A673 (cell line): ENCODE results near the gene ARID5B. TPM values are rescaled to one million over a fixed set of nuclear protein-coding genes. Genes with fewer than 3 reads are reported as not detected.

Experiments
- BruUV-seq: library from RNA; stranded (reverse); fragments of 400-500 nt; replicated peaks from 2 replicates; lab custom pipeline; 2021; lab: Mats Ljungman, UMichigan
- CTCF ChIA-PET: fragments of 300-600 bp; sonication (Branson Sonifier 250); formaldehyde crosslinking; loops from one replicate; lab custom pipeline; 2022; ENCODE audit warnings: antibody characterized with exemption; lab: Charles Lee
- POLR2A ChIA-PET: fragments of 300-600 bp; sonication (Branson Sonifier 250); formaldehyde crosslinking; loops from one replicate; lab custom pipeline; 2022; ENCODE audit warnings: antibody characterized with exemption; ENCODE audit not compliant: low non-redundant PET; lab: Charles Lee
- DNase-seq: peaks from one replicate; pipeline ENCODE4 v3.0.0-alpha.2; 2015; ENCODE audit warnings: low spot score
- H3K27ac ChIP-seq: fragments of 200-600 bp; sonication (generic); 2 replicates; pipeline ENCODE4 v1.5.1; 2016; ENCODE audit warnings: mixed run types, low read depth, mild to moderate bottlenecking, mixed read lengths, antibody characterized with exemption, low read length; ENCODE audit not compliant: poor library complexity, severe bottlenecking
- H3K27me3 ChIP-seq: fragments of 200-600 bp; sonication (generic); replicated peaks from 2 replicates; pipeline ENCODE4 v1.6.1; 2017; ENCODE audit warnings: mixed run types, low read depth, mild to moderate bottlenecking, mixed read lengths, antibody characterized with exemption, low read length; ENCODE audit not compliant: insufficient read depth, poor library complexity
- H3K36me3 ChIP-seq: fragments of 200-600 bp; sonication (generic); 2 replicates; pipeline ENCODE4 v1.6.1; 2016; ENCODE audit warnings: mixed run types, mild to moderate bottlenecking, mixed read lengths, antibody characterized with exemption, low read length; ENCODE audit not compliant: insufficient read depth, poor library complexity, severe bottlenecking
- H3K4me1 ChIP-seq: fragments of 200-600 bp; sonication (generic); 2 replicates; pipeline ENCODE4 v1.6.1; 2017; ENCODE audit warnings: mixed run types, mild to moderate bottlenecking, mixed read lengths, antibody characterized with exemption, low read length; ENCODE audit not compliant: insufficient read depth, poor library complexity, severe bottlenecking
- H3K4me3 ChIP-seq: fragments of 200-600 bp; sonication (generic); 2 replicates; pipeline ENCODE4 v1.5.1; 2016; ENCODE audit warnings: low read depth, mixed run types, mild to moderate bottlenecking, mixed read lengths, low read length; ENCODE audit not compliant: poor library complexity, severe bottlenecking
- H3K9me3 ChIP-seq: fragments of 200-600 bp; sonication (generic); 2 replicates; pipeline ENCODE4 v1.6.1; 2016; ENCODE audit warnings: mixed run types, low read depth, mild to moderate bottlenecking, mixed read lengths, antibody characterized with exemption, low read length; ENCODE audit not compliant: poor library complexity, severe bottlenecking
- CTCF ChIP-seq: fragments of 300-800, 200-600 bp; sonication (generic); conservative IDR thresholded peaks from 2 replicates; pipeline ENCODE4 v1.5.1; 2017; ENCODE audit warnings: low read depth, mild to moderate bottlenecking, antibody characterized with exemption, low read length, moderate library complexity, mixed read lengths
- EZH2 ChIP-seq: fragments of 200-600 bp; sonication (generic); IDR thresholded peaks from 2 replicates; pipeline ENCODE4 v1.6.1; 2017; ENCODE audit warnings: borderline replicate concordance, low read depth, mild to moderate bottlenecking, mixed read lengths, antibody characterized with exemption, low read length; ENCODE audit not compliant: poor library complexity, severe bottlenecking
- intact Hi-C: fragments of 100-400 bp; cut with micrococcal nuclease; formaldehyde crosslinking; loops from one replicate; pipeline ENCODE4 v1.10.0; 2022; ENCODE audit not compliant: unreplicated experiment
- total RNA-seq: library from RNA; stranded (reverse); gene quantifications from 2 replicates; pipeline ENCODE4 v1.2.3, GENCODE V29; 2021

The ARID5B gene
- total RNA-seq, 1 experiment from 2014 or later, result 29.0 TPM

- H3K4me1 ChIP-seq, result peaks cover 76% of the 10 kb centered on the region
- H3K27me3 ChIP-seq, result no peaks in the 10 kb centered on the region
- H3K4me3 ChIP-seq, result no peak overlapping the region
- POLR2A ChIA-PET, result no interaction called here
- H3K36me3 ChIP-seq, result peaks cover under 1% of the 10 kb centered on the region
- intact Hi-C loops, result no loop called here
- no TSS peak for BruUV-seq
- no peak for DNase-seq
- H3K27ac ChIP-seq, result peak overlapping the region; percentile 32
- H3K9me3 ChIP-seq, result no peaks in the 10 kb centered on the region
- TF ChIP-seq CTCF (no peak), EZH2 (no peak)
- CTCF ChIA-PET, result no interaction called here
These were observed 178.5 kb downstream of the ARID5B start for GRCh38 chr10:62079885-62080559.

- Histone ChIP-seq H3K4me1 (peaks cover 71% of the 10 kb centered on the region), H3K27me3 (no peaks in the 10 kb centered on the region), H3K4me3 (no peak overlapping the region), H3K9me3 (no peaks in the 10 kb centered on the region), H3K27ac (peak overlapping the region; percentile 95), H3K36me3 (peaks cover 9% of the 10 kb centered on the region)
- no TSS peak for BruUV-seq
- ChIA-PET POLR2A (no interaction called here), CTCF (no interaction called here)
- intact Hi-C loops, result no loop called here
- TF ChIP-seq EZH2 (no peak), CTCF (no peak)
- no peak for DNase-seq
These were observed 179.4 kb downstream of the ARID5B start for GRCh38 chr10:62080905-62081304.

GRCh38 chr10:62081341-62082270, 180.1 kb downstream of the ARID5B start:
- no TSS peak for BruUV-seq
- DNase-seq, result peak; percentile 49
- TF ChIP-seq CTCF (no peak), EZH2 (no peak)
- peaks cover 15% of the 10 kb centered on the region for H3K36me3 ChIP-seq
- CTCF ChIA-PET, result no interaction called here
- intact Hi-C loops, result loop anchor here (1.0 to 2.0 kb wide), 4 partner anchors 33 to 179 kb away; no protein-coding TSS in a partner anchor
- POLR2A ChIA-PET, result interaction anchor here (0.9 kb wide), 1 partner anchor 9 kb away, joined by 4 read pairs; no protein-coding TSS in a partner anchor
- H3K27ac ChIP-seq, result peak overlapping the region; percentile 95
- peak overlapping the region; percentile 17 for H3K4me3 ChIP-seq
- no peaks in the 10 kb centered on the region for H3K9me3 ChIP-seq
- H3K27me3 ChIP-seq, result no peaks in the 10 kb centered on the region
- H3K4me1 ChIP-seq, result peaks cover 68% of the 10 kb centered on the region
